ENCODE data around the gene GPR37.
A peak's percentile ranks its signal among the peaks of the same experiment; 100 is the strongest.

The GPR37 gene

DNA sequence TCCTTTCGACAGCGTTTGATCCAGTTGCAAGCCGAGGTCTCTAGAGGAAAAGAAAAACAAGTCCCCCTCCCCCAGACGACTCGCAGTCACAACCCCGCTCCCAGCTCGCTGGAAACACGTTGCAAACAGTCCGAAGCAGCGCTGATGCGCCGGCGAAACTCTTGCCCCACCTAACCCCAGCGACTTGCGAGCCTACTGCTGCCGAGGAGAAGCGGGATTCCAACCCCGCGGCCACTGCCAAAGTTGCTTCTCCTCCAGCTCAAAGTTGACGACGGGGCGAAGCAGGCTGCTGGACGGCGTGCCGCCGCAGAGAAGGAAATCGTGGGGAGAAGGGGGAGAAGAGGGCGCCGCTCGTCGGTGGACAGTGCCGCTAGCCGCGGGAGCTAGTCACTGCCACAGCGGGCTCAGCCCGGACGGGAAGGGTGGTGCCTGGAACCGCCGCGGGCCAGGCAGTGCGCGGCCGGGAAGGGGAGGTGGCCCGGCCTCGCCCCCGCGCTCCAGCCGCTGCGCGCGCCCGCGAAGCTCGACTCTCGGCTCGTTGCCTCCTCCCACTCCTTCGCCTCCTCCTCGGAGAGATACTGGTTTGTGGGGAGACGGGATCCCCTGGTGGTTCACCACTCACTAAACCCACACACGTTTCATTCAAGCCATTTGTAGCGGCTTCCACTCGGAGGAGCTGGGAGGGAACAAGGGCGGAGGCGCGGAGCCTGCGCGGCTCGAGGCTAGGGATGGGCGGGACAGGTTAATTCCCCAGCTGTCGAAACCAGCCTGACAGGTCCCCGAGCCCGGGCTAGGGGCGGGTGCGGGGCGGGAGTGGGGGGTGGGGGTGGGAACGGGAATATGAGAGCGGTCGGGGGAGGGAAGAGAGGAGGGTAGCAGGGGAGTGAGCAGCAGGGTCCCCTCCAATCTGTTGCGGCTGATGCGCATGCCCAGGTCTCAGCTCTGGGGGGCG lies at the start of gene GPR37:
Gene GPR37 (minus strand): TSS at position 392 of the 952 bp plus-strand sequence. CDS start 816 bp downstream, outside the sequence.
- peak within 1 kb of the TSS; percentile 75 for H3K4me3 Mint-ChIP-seq
- H3K9me3 Mint-ChIP-seq = no peaks in the 10 kb centered on the region
- no peak within 1 kb of the TSS for H3K27ac Mint-ChIP-seq
- H3K4me1 Mint-ChIP-seq = peaks cover 23% of the 10 kb centered on the region
- peaks cover 50% of the 10 kb centered on the region for H3K27me3 Mint-ChIP-seq
- no peaks in the 10 kb centered on the region for H3K36me3 Mint-ChIP-seq
- peak; percentile 56 for ATAC-seq

DNA sequence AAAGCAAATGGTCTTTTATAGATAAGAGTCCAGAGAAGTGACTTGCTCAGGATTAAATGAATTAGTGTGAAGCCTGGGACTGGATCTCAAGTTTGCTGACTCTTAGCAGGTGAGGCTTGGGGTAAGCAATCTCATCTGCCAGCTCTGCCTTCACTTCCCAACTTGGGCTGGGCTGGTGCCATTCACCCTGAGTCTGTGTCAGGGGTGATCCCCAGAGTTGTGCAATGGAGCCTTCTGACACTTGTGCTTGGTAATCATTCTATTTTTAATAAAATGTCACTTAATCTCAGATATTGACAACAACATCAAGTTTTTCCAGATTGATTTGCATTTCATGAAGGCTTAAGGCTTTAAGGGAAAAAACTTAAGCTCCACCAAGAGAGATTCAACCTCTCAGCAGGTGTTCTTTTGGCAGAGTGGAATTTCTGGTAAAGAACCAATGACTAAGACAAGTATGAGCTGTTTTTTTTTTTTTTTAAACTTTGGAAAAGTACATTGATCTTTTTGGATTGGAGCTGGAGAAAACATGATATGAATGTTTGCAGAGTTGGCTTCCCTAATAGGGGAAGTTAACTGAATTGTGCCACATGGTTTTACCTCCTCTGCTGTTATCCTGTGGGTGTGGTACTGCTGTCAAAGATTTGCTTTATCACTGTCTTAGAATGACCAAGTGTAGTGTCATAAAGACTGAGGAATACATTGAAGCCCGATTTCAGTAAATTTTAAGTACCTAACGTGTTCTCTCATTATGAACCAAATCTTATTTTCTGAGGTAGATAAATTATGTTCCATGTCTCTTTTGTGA lies 48.6 kb upstream of the GPR37 start:
- peaks cover 4% of the 10 kb centered on the region for H3K9me3 Mint-ChIP-seq
- H3K27me3 Mint-ChIP-seq = no peaks in the 10 kb centered on the region
- H3K36me3 Mint-ChIP-seq = no peaks in the 10 kb centered on the region
- H3K4me3 Mint-ChIP-seq = no peak overlapping the region
- H3K4me1 Mint-ChIP-seq = no peaks in the 10 kb centered on the region
- H3K27ac Mint-ChIP-seq = no peak overlapping the region
- no peak for ATAC-seq

GRCh38 chr7:124812764-124813163 lies 47.2 kb upstream of the GPR37 start:
- H3K4me3 Mint-ChIP-seq = no peak overlapping the region
- no peaks in the 10 kb centered on the region for H3K4me1 Mint-ChIP-seq
- H3K9me3 Mint-ChIP-seq = peaks cover 4% of the 10 kb centered on the region
- H3K27ac Mint-ChIP-seq = no peak overlapping the region
- no peaks in the 10 kb centered on the region for H3K27me3 Mint-ChIP-seq
- no peaks in the 10 kb centered on the region for H3K36me3 Mint-ChIP-seq
- no peak for ATAC-seq

- Mint-ChIP-seq H3K27me3 (no peaks in the 10 kb centered on the region), H3K9me3 (no peaks in the 10 kb centered on the region), H3K27ac (no peak overlapping the region), H3K4me3 (no peak overlapping the region), H3K4me1 (no peaks in the 10 kb centered on the region), H3K36me3 (no peaks in the 10 kb centered on the region)
- ATAC-seq = no peak
Observed at GRCh38 chr7:124811341-124811740, 45.7 kb upstream of the GPR37 start.

GRCh38 chr7:124810605-124811004 lies 45.0 kb upstream of the GPR37 start:
- H3K36me3 Mint-ChIP-seq = no peaks in the 10 kb centered on the region
- no peak overlapping the region for H3K27ac Mint-ChIP-seq
- no peaks in the 10 kb centered on the region for H3K9me3 Mint-ChIP-seq
- H3K27me3 Mint-ChIP-seq = no peaks in the 10 kb centered on the region
- no peak for ATAC-seq
- H3K4me3 Mint-ChIP-seq = no peak overlapping the region
- no peaks in the 10 kb centered on the region for H3K4me1 Mint-ChIP-seq

DNA sequence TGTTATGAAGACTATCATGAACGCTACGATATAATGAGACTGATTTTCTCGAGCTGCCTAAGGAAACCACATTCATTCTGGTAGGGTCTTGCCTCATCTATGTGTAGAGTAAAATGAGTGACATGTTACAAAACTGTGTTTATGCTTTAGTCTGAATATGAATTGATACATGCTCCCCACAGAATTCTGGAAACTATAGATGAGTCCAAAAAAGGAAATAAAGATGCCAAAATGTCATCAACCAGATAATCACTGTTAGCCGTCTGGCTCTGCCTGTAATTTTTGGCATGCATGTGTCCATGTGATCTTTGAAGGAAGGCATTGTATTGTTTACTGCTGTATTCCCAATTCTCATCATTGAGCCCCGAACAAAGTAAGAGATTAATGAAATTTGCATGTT lies 42.6 kb upstream of the GPR37 start:
- Mint-ChIP-seq H3K27me3 (no peaks in the 10 kb centered on the region), H3K36me3 (no peaks in the 10 kb centered on the region), H3K4me3 (no peak overlapping the region), H3K4me1 (no peaks in the 10 kb centered on the region), H3K9me3 (no peaks in the 10 kb centered on the region), H3K27ac (no peak overlapping the region)
- no peak for ATAC-seq

- H3K4me1 Mint-ChIP-seq = no peaks in the 10 kb centered on the region
- H3K4me3 Mint-ChIP-seq = no peak overlapping the region
- no peak overlapping the region for H3K27ac Mint-ChIP-seq
- no peaks in the 10 kb centered on the region for H3K9me3 Mint-ChIP-seq
- ATAC-seq = no peak
- H3K27me3 Mint-ChIP-seq = peaks cover 22% of the 10 kb centered on the region
- H3K36me3 Mint-ChIP-seq = no peaks in the 10 kb centered on the region
Observed at GRCh38 chr7:124801330-124801895, 35.8 kb upstream of the GPR37 start.

- no peak for ATAC-seq
- Mint-ChIP-seq H3K27ac (no peak overlapping the region), H3K27me3 (peaks cover 22% of the 10 kb centered on the region), H3K4me1 (no peaks in the 10 kb centered on the region), H3K9me3 (peaks cover 5% of the 10 kb centered on the region), H3K4me3 (no peak overlapping the region), H3K36me3 (no peaks in the 10 kb centered on the region)
Observed at GRCh38 chr7:124800386-124800785, 34.8 kb upstream of the GPR37 start.

GRCh38 chr7:124799448-124799847 lies 33.9 kb upstream of the GPR37 start:
- no peak overlapping the region for H3K27ac Mint-ChIP-seq
- peaks cover 22% of the 10 kb centered on the region for H3K27me3 Mint-ChIP-seq
- H3K4me1 Mint-ChIP-seq = no peaks in the 10 kb centered on the region
- peaks cover 5% of the 10 kb centered on the region for H3K9me3 Mint-ChIP-seq
- H3K36me3 Mint-ChIP-seq = no peaks in the 10 kb centered on the region
- H3K4me3 Mint-ChIP-seq = no peak overlapping the region
- ATAC-seq = no peak

DNA sequence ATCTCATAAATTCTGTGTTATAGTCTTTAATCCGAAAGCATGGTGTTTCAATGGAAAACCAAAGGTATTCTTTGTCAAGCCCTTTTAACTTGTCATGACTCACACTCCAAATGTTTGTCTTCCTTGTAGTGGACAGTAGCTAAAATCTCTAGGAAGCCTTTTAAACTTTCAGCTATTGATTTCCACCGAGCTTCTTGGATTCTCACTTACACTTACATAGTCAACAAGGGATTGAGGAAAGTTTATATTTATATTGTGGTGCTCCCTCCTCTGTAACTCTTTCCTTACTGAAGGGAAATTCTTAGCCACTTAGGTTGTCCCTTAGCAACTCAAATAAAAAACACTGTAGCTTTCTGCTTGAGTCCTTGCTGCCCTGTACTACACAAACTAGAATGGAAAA lies 31.2 kb upstream of the GPR37 start:
- no peak for ATAC-seq
- H3K4me3 Mint-ChIP-seq = no peak overlapping the region
- H3K27me3 Mint-ChIP-seq = peaks cover 22% of the 10 kb centered on the region
- no peak overlapping the region for H3K27ac Mint-ChIP-seq
- no peaks in the 10 kb centered on the region for H3K36me3 Mint-ChIP-seq
- peaks cover 5% of the 10 kb centered on the region for H3K9me3 Mint-ChIP-seq
- no peaks in the 10 kb centered on the region for H3K4me1 Mint-ChIP-seq

DNA sequence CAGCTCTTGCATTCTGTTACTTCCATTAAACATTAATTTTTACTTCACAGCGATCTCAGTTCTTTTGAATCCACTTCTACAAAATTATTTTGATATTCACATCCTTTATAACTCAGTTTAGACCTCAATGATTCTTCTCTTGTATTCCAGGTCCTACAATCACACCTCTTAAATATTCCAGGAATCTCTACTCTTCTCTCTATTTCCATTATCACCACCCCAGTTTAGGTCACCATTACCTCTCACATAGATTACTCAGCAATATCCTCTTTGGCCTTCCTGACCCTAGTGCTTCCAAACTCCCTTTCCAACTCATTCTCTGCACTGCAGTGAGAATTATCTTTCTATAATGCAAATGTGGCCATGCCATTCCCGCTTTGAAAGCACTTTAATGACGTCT lies 27.1 kb upstream of the GPR37 start:
- H3K36me3 Mint-ChIP-seq = no peaks in the 10 kb centered on the region
- no peak overlapping the region for H3K4me3 Mint-ChIP-seq
- H3K4me1 Mint-ChIP-seq = no peaks in the 10 kb centered on the region
- H3K27me3 Mint-ChIP-seq = peaks cover 30% of the 10 kb centered on the region
- no peak overlapping the region for H3K27ac Mint-ChIP-seq
- no peak for ATAC-seq
- H3K9me3 Mint-ChIP-seq = peaks cover 5% of the 10 kb centered on the region

- Mint-ChIP-seq H3K27me3 (peaks cover 28% of the 10 kb centered on the region), H3K9me3 (peaks cover 5% of the 10 kb centered on the region)
- no peak for ATAC-seq
Observed at GRCh38 chr7:124792002-124792401, 26.4 kb upstream of the GPR37 start.

GRCh38 chr7:124791426-124791825 lies 25.8 kb upstream of the GPR37 start:
- Mint-ChIP-seq H3K27ac (no peak overlapping the region), H3K4me3 (no peak overlapping the region), H3K4me1 (no peaks in the 10 kb centered on the region), H3K36me3 (no peaks in the 10 kb centered on the region), H3K27me3 (peaks cover 28% of the 10 kb centered on the region), H3K9me3 (peaks cover 5% of the 10 kb centered on the region)
- ATAC-seq = no peak

More at GRCh38 chr7:124792002-124792401, 26.4 kb upstream of the GPR37 start:
- H3K4me3 Mint-ChIP-seq = no peak overlapping the region
- H3K36me3 Mint-ChIP-seq = no peaks in the 10 kb centered on the region
- H3K4me1 Mint-ChIP-seq = no peaks in the 10 kb centered on the region
- no peak overlapping the region for H3K27ac Mint-ChIP-seq

DNA sequence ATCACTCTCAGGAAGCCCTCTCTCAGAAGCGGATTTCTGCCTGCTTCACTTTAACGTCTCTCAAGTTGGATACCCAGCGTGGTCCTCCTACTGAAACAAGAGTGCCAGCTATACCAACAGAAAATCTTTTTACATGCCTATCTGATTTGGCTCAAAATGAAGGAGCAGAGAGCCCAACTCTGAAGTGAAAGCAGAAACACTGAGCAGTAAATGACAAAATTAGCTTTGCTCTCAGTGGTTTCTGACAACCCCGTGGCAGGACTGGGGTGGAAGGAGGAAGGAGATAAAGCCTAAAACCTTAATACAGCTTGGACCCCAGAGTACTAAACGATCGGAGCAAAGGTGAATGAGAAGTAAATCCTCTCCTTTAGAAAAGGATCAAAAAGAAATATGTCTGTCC lies 25.1 kb upstream of the GPR37 start:
- no peaks in the 10 kb centered on the region for H3K36me3 Mint-ChIP-seq
- no peak overlapping the region for H3K4me3 Mint-ChIP-seq
- H3K27me3 Mint-ChIP-seq = peaks cover 28% of the 10 kb centered on the region
- ATAC-seq = no peak
- no peaks in the 10 kb centered on the region for H3K4me1 Mint-ChIP-seq
- peaks cover under 1% of the 10 kb centered on the region for H3K9me3 Mint-ChIP-seq
- H3K27ac Mint-ChIP-seq = no peak overlapping the region

DNA sequence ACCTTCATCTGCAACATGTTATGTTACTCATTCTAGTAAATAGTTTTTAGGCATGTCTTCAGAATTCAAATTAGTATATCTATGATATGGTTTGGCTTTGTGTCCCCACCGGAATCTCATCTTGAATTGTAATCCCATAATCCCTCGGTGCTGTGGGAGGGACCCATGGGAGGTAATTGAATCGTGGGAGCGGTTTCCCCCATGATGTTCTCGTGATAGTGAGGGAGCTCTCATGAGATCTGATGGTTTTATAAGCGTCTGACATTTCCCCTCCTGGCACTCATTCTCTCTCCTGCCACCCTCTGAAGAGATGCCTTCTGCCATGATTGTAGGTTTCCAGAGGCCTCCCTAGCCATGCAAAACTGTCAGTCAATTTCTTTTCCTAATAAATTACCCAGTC lies 20.4 kb upstream of the GPR37 start:
- Mint-ChIP-seq H3K4me3 (no peak overlapping the region), H3K27me3 (peaks cover 19% of the 10 kb centered on the region), H3K9me3 (no peaks in the 10 kb centered on the region), H3K27ac (no peak overlapping the region), H3K36me3 (no peaks in the 10 kb centered on the region), H3K4me1 (no peaks in the 10 kb centered on the region)
- ATAC-seq = no peak

Measured in stimulated activated memory B cell treated with anti-CD40 and anti-IgM and Interleukin-4, amounts not matched to agents 10 μg/mL and 1 μg/mL and 100 μg/mL, for 72 hours (primary cell).